ENCODE data around the gene CD101.

CD101 gene

DNA sequence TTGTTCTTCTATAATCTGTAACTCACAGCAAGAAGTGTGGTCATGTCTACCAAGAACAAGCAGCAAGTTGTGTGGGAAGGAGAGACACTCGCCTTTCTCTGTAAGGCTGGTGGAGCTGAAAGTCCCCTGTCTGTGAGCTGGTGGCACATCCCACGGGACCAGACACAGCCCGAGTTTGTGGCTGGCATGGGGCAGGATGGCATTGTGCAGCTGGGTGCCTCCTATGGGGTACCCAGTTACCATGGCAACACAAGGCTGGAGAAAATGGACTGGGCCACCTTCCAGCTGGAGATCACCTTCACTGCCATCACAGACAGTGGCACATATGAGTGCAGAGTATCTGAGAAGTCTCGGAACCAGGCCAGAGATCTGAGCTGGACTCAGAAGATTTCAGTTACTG is 15.5 kb downstream of the CD101 start:
- DNase-seq (ENCODE audit: low spot score), result no peak
- CTCF ChIA-PET, result no interaction called here
- POLR2A ChIA-PET (ENCODE audit: low non-redundant PET), result no interaction called here
- no peak overlapping the region for H3K27ac ChIP-seq
- TF ChIP-seq, protein P1, sequence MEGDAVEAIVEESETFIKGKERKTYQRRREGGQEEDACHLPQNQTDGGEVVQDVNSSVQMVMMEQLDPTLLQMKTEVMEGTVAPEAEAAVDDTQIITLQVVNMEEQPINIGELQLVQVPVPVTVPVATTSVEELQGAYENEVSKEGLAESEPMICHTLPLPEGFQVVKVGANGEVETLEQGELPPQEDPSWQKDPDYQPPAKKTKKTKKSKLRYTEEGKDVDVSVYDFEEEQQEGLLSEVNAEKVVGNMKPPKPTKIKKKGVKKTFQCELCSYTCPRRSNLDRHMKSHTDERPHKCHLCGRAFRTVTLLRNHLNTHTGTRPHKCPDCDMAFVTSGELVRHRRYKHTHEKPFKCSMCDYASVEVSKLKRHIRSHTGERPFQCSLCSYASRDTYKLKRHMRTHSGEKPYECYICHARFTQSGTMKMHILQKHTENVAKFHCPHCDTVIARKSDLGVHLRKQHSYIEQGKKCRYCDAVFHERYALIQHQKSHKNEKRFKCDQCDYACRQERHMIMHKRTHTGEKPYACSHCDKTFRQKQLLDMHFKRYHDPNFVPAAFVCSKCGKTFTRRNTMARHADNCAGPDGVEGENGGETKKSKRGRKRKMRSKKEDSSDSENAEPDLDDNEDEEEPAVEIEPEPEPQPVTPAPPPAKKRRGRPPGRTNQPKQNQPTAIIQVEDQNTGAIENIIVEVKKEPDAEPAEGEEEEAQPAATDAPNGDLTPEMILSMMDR (conservative IDR thresholded peaks at IDR 0.05; ENCODE audit: low read depth), result no peak

GRCh38 chr1:117017648-117018047 is 16.1 kb downstream of the CD101 start:
- no peak overlapping the region for H3K27ac ChIP-seq
- TF ChIP-seq, protein P1 (conservative IDR thresholded peaks at IDR 0.05; ENCODE audit: low read depth), result no peak
- no peak for DNase-seq (ENCODE audit: low spot score)
- CTCF ChIA-PET, result no interaction called here
- POLR2A ChIA-PET (ENCODE audit: low non-redundant PET), result no interaction called here

- H3K27ac ChIP-seq, result no peak overlapping the region
- CTCF ChIA-PET, result no interaction called here
- POLR2A ChIA-PET (ENCODE audit: low non-redundant PET), result no interaction called here
- DNase-seq (ENCODE audit: low spot score), result no peak
- TF ChIP-seq, protein P1 (conservative IDR thresholded peaks at IDR 0.05; ENCODE audit: low read depth), result no peak
Observed at GRCh38 chr1:117020526-117021156, 19.1 kb downstream of the CD101 start.

- TF ChIP-seq, protein P1 (conservative IDR thresholded peaks at IDR 0.05; ENCODE audit: low read depth), result no peak
- ChIA-PET CTCF (no interaction called here), POLR2A (ENCODE audit: low non-redundant PET) (no interaction called here)
- H3K27ac ChIP-seq, result no peak overlapping the region
- no peak for DNase-seq (ENCODE audit: low spot score)
Observed at GRCh38 chr1:117022114-117022513, 20.6 kb downstream of the CD101 start.

- DNase-seq (ENCODE audit: low spot score), result no peak
- ChIA-PET POLR2A (ENCODE audit: low non-redundant PET) (no interaction called here), CTCF (interaction anchor here (0.6 kb wide), 1 partner anchor 1234 kb away, joined by 3 read pairs; no protein-coding TSS in a partner anchor)
- no peak overlapping the region for H3K27ac ChIP-seq
- TF ChIP-seq, protein P1 (conservative IDR thresholded peaks at IDR 0.05; ENCODE audit: low read depth), result no peak
Observed at GRCh38 chr1:117025568-117025967, 24.0 kb downstream of the CD101 start.

GRCh38 chr1:117026361-117026760 is 24.8 kb downstream of the CD101 start:
- CTCF ChIA-PET, result no interaction called here
- TF ChIP-seq, protein P1 (conservative IDR thresholded peaks at IDR 0.05; ENCODE audit: low read depth), result no peak
- no peak for DNase-seq (ENCODE audit: low spot score)
- POLR2A ChIA-PET (ENCODE audit: low non-redundant PET), result no interaction called here
- no peak overlapping the region for H3K27ac ChIP-seq

All from RWPE1 (cell line).